GM19328 (cell line): Measurements from ENCODE around the gene ADSS1.
"Not testable (repeated sequence)": the region's sequence is repeated elsewhere in the genome, so short reads cannot be mapped to it uniquely, and the experiment has no call there.

ENCODE experiments used
- ATAC-seq: cut with Tn5 transposase; IDR thresholded peaks from one replicate; pipeline ENCODE4 v1.9.1; 2021; ENCODE audit warnings: mild to moderate bottlenecking, moderate library complexity; ENCODE audit not compliant: unreplicated experiment

ADSS1 gene

GRCh38 chr14:104712881-104713734 is 10.9 kb upstream of the ADSS1 start:
- ATAC-seq, result no peak

DNA sequence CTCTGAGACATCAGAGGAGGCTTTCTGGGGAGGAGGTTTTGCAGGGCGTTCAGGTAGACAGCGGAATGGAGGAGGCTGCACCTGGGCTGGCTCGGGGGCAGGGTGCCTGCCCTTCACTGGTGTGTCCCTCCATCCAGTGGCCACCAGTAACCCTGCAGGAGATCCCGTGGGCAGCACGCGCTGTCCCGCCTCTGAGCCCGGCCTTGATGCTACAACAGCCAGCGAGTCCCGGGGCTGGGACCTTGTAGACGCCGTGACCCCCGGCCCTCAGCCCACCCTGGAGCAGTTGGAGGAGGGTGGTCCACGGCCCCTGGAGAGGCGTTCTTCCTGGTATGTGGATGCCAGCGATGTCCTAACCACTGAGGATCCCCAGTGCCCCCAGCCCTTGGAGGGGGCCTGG is 10.0 kb upstream of the ADSS1 start:
- ATAC-seq, result no peak

GRCh38 chr14:104714681-104715080 is 9.3 kb upstream of the ADSS1 start:
- ATAC-seq, result no peak

GRCh38 chr14:104715416-104715815 is 8.6 kb upstream of the ADSS1 start:
- ATAC-seq, result no peak

DNA sequence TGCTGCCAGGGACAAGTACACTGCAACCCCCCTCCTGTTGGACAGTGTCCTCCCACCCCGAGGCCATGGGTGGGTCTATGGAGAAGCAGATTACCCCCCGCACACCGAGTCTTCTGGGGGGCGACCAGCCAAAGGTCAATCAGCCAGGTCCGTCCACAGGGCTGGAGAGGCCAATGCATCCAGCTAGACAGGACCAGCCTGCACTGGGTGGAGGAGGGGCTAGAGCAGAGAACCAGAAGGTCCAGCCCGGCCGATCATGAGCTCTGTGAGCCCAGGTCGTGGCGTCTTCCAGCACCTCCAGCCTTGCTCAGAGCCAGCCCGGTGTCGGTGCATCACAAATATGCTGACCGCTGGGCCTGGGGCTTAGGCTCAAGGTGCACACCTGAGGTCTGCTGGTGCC is 8.2 kb upstream of the ADSS1 start:
- no peak for ATAC-seq

GRCh38 chr14:104717137-104717536 is 6.9 kb upstream of the ADSS1 start:
- no peak for ATAC-seq

DNA sequence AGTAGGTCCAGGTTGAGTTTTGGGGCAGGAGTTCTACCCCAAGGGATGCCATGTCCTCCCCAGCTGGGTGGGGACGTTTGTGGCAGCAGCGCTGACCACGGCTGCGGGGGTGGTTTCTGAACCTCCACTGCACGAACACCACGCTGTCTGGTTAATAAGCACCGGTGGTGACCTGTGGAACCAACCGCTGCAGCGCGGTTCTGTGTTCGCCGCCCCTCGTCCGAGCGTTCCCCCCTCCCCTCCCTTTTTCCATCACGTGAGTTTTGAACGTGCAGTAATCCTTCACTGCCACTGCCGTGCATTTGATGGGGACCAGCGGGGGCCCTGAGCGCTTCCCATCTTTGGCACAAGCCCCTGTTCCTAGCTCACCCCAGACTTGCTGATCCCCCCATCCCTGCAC is 6.4 kb upstream of the ADSS1 start:
- no peak for ATAC-seq

DNA sequence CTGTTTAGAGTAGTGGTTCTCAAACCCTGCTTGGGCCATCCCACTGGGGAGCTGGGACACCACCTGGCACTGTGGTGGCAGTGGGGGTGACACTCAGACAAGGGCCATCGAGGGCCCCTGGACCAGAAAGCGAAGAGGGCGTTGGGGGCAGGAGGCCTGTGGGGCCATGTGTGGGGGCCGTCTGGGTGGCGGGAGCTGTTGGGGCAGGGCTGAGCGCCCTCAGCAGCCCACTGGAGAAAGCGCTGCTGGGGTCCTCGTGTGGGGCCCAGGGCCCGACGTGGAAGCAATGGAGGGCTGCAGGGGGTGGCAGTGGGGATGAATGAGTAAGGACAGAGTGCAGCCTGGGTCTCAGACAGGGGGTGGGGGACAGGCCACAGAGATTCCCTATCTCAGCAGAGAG is 5.9 kb upstream of the ADSS1 start:
- ATAC-seq, result no peak

DNA sequence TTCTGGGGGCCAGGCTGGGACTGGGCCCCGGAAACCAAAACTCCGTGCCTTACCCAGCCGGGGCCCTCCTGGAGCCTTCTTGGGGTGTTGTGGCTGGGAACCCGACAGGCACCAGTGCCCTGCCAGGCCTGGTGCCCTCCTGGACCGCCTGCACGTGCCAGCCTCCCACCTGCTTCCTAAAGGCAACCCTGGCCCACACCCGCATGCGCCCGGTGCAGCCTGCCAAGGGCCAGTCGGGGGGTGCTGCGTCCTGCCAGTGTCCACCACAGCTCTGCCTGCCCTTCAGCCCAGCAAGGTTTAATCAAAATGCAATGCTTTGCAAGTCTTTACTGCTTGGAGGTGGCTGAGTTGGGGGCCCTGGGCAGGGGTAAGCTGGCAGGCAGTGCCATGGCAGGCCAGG is 5.2 kb upstream of the ADSS1 start:
- no peak for ATAC-seq

DNA sequence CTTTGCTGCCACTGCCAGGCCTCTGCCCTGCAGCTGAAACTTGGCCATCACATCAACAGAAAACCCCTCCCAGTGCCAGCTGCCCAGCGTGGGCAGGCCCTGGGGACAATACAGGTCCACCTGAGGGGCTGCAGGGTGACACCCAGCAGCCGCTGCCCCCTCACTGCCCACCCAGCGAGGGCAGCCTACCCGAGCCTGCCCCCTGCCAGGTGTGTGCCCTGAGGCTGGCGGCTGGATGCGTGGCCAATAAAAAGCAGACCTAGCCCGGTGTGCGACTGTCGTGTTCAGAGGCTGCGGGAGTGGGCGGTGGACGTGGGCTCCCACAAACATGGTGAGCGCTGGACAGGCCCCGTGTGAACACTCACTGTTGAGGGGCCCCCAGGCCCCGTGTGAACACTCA is 4.7 kb upstream of the ADSS1 start:
- ATAC-seq, result no peak

DNA sequence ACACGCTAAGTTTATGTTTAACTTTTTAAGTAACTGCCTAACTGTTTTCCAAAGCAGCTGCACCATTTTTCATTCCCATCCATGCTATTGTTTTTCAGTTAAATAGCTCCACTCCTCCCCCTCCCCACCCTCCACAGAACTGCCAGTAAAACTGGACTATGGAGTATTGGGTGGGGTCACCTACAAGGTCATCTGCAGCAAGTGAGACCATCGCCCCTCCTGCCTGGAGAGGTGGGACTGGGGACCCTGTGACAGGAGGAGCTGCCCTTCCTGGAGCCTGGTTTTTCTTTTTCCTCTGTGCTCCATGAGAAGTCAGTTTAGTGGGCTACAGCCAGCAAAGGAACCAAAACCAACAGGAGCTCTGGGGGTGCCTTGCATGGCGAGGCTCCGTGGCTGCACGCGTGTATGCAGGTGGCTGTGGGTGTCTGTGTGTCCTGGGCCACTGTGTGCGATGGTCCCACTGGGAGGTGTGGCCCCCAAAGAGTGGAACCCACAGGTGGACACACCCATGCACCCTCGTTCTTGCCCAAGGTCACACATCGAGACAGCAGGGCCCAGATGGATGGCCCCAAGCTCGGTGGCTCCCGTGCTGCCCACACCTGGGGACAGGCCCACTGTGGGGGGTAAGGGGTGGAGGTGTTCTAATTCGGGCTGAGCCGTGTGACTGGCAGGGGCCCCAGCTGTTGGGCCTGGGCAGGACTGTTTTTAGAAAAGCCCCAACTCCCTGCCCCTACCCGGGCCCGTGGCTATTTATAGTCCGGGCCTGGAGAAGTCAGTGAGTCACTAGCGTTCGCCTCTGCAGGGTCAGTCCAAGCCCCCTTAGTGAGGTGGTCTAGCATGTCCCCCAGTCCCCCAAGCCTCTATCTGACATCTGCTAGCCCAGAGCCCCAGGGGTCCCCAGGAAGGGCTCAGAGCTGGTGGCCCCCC is 2.3 kb upstream of the ADSS1 start:
- ATAC-seq, result no peak

- no peak for ATAC-seq
These were observed 935 bp upstream of the ADSS1 start for GRCh38 chr14:104722938-104723650.

GRCh38 chr14:104724407-104724980 is 465 bp downstream of the ADSS1 start:
- no peak for ATAC-seq

GRCh38 chr14:104724981-104725771 is 1.1 kb downstream of the ADSS1 start:
- no peak for ATAC-seq

GRCh38 chr14:104725772-104726548 is 1.9 kb downstream of the ADSS1 start:
- no peak for ATAC-seq

DNA sequence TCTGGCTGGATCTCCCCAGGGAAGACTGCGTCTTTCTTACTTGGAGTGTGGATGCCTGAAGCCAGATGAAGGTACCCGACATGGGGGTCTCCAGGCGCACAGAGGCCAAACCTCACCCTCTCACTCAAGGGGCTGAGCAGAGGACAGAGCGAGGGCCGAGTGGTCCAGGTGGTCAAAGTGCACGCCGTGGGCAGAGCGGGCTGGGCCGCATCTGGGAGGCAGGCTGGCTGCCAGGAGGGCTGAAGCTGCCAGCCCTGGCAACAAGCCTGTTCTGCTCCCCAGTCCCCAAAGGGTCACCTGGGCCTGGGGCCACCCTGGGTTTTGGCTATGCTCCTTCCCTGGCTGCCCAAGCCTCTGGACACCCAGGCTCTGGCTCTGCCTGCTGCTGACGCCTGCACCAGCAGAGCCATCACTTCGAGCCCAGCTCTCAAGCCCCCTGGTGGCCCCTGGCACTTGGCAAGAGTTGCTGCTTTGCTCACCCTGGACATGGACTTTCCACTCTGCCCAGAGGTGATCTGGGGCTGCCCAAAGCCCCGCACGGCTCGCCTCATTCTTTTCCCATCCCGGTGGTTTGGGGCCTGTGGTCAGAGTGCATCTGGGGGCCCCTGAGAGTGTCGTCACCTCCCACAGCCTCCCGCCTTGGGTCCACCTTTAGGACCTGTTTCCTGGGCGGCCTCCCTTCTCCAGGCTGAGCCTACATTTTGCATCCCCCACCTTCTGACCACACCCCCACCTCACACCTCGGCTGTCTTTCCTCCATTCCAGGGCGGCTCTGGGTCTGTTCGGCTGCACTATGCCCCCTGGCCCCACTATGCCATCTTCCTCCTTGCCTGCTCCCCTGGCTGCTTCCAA is 2.8 kb downstream of the ADSS1 start:
- no peak for ATAC-seq

DNA sequence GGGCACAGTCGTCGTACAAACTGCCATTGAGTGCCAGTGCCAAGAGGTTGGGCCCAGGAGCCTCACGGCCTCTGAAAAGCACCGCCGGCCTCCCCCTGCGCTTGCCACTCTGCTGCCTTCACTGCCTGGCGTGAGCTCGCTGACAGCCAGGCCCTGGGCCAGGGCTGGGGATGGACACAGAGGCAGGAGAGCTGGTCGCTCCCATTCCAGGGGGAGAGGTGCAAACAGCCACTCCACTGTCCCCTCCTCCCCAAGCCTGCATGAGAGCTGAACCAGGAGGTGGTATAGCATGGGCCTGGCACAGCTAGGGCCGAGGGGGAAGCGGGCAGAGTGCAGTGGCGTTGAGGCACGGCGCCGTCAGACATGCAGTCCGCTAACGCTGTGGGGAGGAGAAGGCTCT is 4.6 kb downstream of the ADSS1 start:
- ATAC-seq, result no peak

- ATAC-seq, result not testable (repeated sequence)
These were observed 5.3 kb downstream of the ADSS1 start for GRCh38 chr14:104729176-104729834.
